HG03439 (cell line): ENCODE measurements around the gene CGB5.
A peak's percentile ranks its signal among the peaks of the same experiment; 100 is the strongest.
"Not testable (repeated sequence)": the region's sequence is repeated elsewhere in the genome, so short reads cannot be mapped to it uniquely, and the experiment has no call there.

Experiments used
- ATAC-seq: cut with Tn5 transposase; IDR thresholded peaks from one replicate; pipeline ENCODE4 v1.9.1; 2021; ENCODE audit warnings: mild to moderate bottlenecking, moderate library complexity; ENCODE audit not compliant: unreplicated experiment

CGB5 gene

GRCh38 chr19:49043548-49043947 lies at the start of gene CGB5:
CGB5 (plus strand) TSS chr19:49043848; CDS start chr19:49044210, 362 bp downstream.
- not testable (repeated sequence) for ATAC-seq

- ATAC-seq: no peak
Measured at GRCh38 chr19:48994035-48994386, 49.6 kb upstream of the CGB5 start.

- no peak for ATAC-seq
Measured at GRCh38 chr19:48997972-48998371, 45.7 kb upstream of the CGB5 start.

- ATAC-seq: no peak
Measured at GRCh38 chr19:48999481-49000325, 43.9 kb upstream of the CGB5 start.

GRCh38 chr19:49004133-49004532 lies 39.5 kb upstream of the CGB5 start:
- no peak for ATAC-seq

GRCh38 chr19:49004964-49005614 lies 38.6 kb upstream of the CGB5 start:
- ATAC-seq: no peak

GRCh38 chr19:49006905-49007304 lies 36.7 kb upstream of the CGB5 start:
- ATAC-seq: no peak

GRCh38 chr19:49009828-49010227 lies 33.8 kb upstream of the CGB5 start:
- no peak for ATAC-seq

GRCh38 chr19:49010453-49010852 lies 33.2 kb upstream of the CGB5 start:
- ATAC-seq: no peak

- no peak for ATAC-seq
Measured at GRCh38 chr19:49011194-49011593, 32.5 kb upstream of the CGB5 start.

- no peak for ATAC-seq
Measured at GRCh38 chr19:49014123-49014869, 29.4 kb upstream of the CGB5 start.

GRCh38 chr19:49014870-49015255 lies 28.8 kb upstream of the CGB5 start:
- ATAC-seq: no peak

GRCh38 chr19:49016067-49016839 lies 27.4 kb upstream of the CGB5 start:
- ATAC-seq: no peak

- no peak for ATAC-seq
Measured at GRCh38 chr19:49017041-49017665, 26.5 kb upstream of the CGB5 start, which contains the start of gene LHB. LHB (minus strand) TSS chr19:49017091; CDS start chr19:49017081, 10 bp downstream.

- ATAC-seq: no peak
Measured at GRCh38 chr19:49017666-49018351, 25.8 kb upstream of the CGB5 start.

GRCh38 chr19:49018388-49019241 lies 25.0 kb upstream of the CGB5 start:
- not testable (repeated sequence) for ATAC-seq

GRCh38 chr19:49019242-49019932 lies 24.3 kb upstream of the CGB5 start:
- peak; percentile 55 for ATAC-seq

GRCh38 chr19:49020342-49020741 lies 23.3 kb upstream of the CGB5 start:
- no peak for ATAC-seq
